A549 (cell line): ENCODE data around the gene DPM3. TPM values are rescaled to one million over a fixed set of nuclear protein-coding genes. Genes with fewer than 3 reads are reported as not detected.
A peak's percentile ranks its signal among the peaks of the same experiment; 100 is the strongest.
"Not testable (repeated sequence)": the region's sequence is repeated elsewhere in the genome, so short reads cannot be mapped to it uniquely, and the experiment has no call there.

ENCODE experiments used
- ATAC-seq, 2 experiments: fragments of 200-7000 bp in 1 of 2; fragments of >200 bp in 1 of 2; cut with Nextera tagmentation in 1 of 2; cut with Tn5 transposase in 1 of 2; 3 replicates each; pipeline versions ENCODE4 v1.8.0 to v1.9.1; 2018 to 2020; ENCODE audit warnings: mild to moderate bottlenecking in 1 of 2, moderate library complexity in 1 of 2
- CTCF ChIA-PET: fragments of 300-600 bp; sonication (Branson Sonifier 250); formaldehyde crosslinking; extraction: SDS; loops from one replicate; lab custom pipeline; 2021; ENCODE audit warnings: antibody characterized with exemption, inconsistent platforms; lab: Yijun Ruan, JAX
- POLR2A ChIA-PET: fragments of 350-600 bp; formaldehyde crosslinking; extraction: SDS; loops from one replicate; lab custom pipeline; 2021; ENCODE audit warnings: antibody characterized with exemption, inconsistent platforms; lab: Yijun Ruan, JAX
- DNase-seq, 2 experiments: peaks; one replicate each; pipeline versions ENCODE4 v3.0.0 to v3.0.0-alpha.2; 2011 to 2016; ENCODE audit warnings: low read depth in 1 of 2, low spot score in 1 of 2
- FAIRE-seq: peaks from 2 replicates; lab custom pipeline; 2011; peaks lifted over from hg19 to GRCh38; lab: Jason Lieb, UNC
- H3K27ac ChIP-seq, 2 experiments: fragments of >200 bp; sonication (Bioruptor Twin); formaldehyde crosslinking; 3 replicates each; pipeline ENCODE4 v1.5.1; 2016 to 2017
- H3K4me1 ChIP-seq: fragments of >200 bp; sonication (Bioruptor Twin); formaldehyde crosslinking; 3 replicates; pipeline ENCODE4 v1.6.1; 2016
- H3K4me2 ChIP-seq: fragments of >200 bp; sonication (Bioruptor Twin); formaldehyde crosslinking; 3 replicates; pipeline ENCODE4 v1.6.1; 2016
- H3K4me3 ChIP-seq: fragments of >200 bp; sonication (Bioruptor Twin); formaldehyde crosslinking; 3 replicates; pipeline ENCODE4 v1.5.1; 2016
- H3K9me3 ChIP-seq: fragments of >200 bp; sonication (Bioruptor Twin); formaldehyde crosslinking; 3 replicates; pipeline ENCODE4 v1.6.1; 2016
- BHLHE40 ChIP-seq: IDR thresholded peaks from 2 replicates; pipeline ENCODE4 v1.6.1; 2012; ENCODE audit warnings: low read depth, low read length, inconsistent platforms
- CHD2 ChIP-seq: fragments of 150-350 bp; IDR thresholded peaks from 2 replicates; pipeline ENCODE4 v1.6.1; 2014; ENCODE audit warnings: low read length; ENCODE audit not compliant: partially characterized antibody
- EHMT2 ChIP-seq: fragments of 200-600 bp; sonication (generic); IDR thresholded peaks from 2 replicates; pipeline ENCODE4 v1.6.1; 2016; ENCODE audit warnings: antibody characterized with exemption, low read depth, mild to moderate bottlenecking, moderate library complexity
- FOSB ChIP-seq: fragments of 250-450 bp; sonication (Bioruptor Pico); IDR thresholded peaks from 2 replicates; pipeline ENCODE4 v1.5.0; 2020; ENCODE audit warnings: mild to moderate bottlenecking, moderate library complexity
- FOSL2 ChIP-seq, 2 experiments: fragments of 450-650 bp in 1 of 2; fragments of >200 bp in 1 of 2; sonication (Bioruptor Twin) in 1 of 2; formaldehyde crosslinking; IDR thresholded peaks; 2 replicates each; pipeline versions ENCODE4 v1.5.0 to v1.6.1; 2016 to 2020; ENCODE audit warnings: mild to moderate bottlenecking in 1 of 2, moderate library complexity in 1 of 2
- HOXB13 ChIP-seq: fragments of 250-450 bp; sonication (Bioruptor Pico); IDR thresholded peaks from 2 replicates; pipeline ENCODE4 v1.5.0; 2020; ENCODE audit warnings: low read depth, mild to moderate bottlenecking, moderate library complexity
- JUNB ChIP-seq: fragments of >200 bp; sonication (Bioruptor Twin); formaldehyde crosslinking; IDR thresholded peaks from 2 replicates; pipeline ENCODE4 v1.6.1; 2016
- NFE2L2 ChIP-seq: fragments of 150-350 bp; conservative IDR thresholded peaks from 2 replicates; pipeline ENCODE4 v1.6.1; 2014; ENCODE audit warnings: low read length
- RAD21 ChIP-seq, 2 experiments: fragments of >200 bp in 1 of 2; sonication (Bioruptor Twin) in 1 of 2; formaldehyde crosslinking in 1 of 2; IDR thresholded peaks in 1 of 2; conservative IDR thresholded peaks in 1 of 2; 2 replicates in 1 of 2; 3 replicates in 1 of 2; pipeline ENCODE4 v1.6.1; 2012 to 2018; ENCODE audit warnings: inconsistent platforms in 1 of 2
- RNF2 ChIP-seq: fragments of 200-600 bp; sonication (generic); IDR thresholded peaks from 2 replicates; pipeline ENCODE4 v1.6.1; 2016; ENCODE audit warnings: low read depth, mild to moderate bottlenecking, antibody characterized with exemption, moderate library complexity, borderline replicate concordance
- TFCP2L1 ChIP-seq: fragments of 250-450 bp; sonication (Bioruptor Pico); IDR thresholded peaks from 2 replicates; pipeline ENCODE4 v1.5.0; 2021; ENCODE audit warnings: mild to moderate bottlenecking
- WGBS: methylation state at CpG from one replicate; pipeline ENCODE4 v1.1.6; 2017; ENCODE audit errors: missing lambda C conversion rate; 5-methylcytosine and 5-hydroxymethylcytosine counted together
- polyA plus RNA-seq, 4 experiments: library from polyadenylated mRNA; depleted of rRNA in 3 of 4; stranded (reverse); fragments of >200 nt; fragmentation: RNase III in 1 of 4; extraction: RNeasy Plus Mini Kit Qiagen cat#74134 plus additional on column Dnase treatment in 1 of 4; gene quantifications; 2 replicates in 3 of 4; 3 replicates in 1 of 4; pipeline ENCODE4 v1.2.3, GENCODE V29; 2011 to 2017
- TF ChIP-seq, protein P1 (sequence below): IDR thresholded peaks from 2 replicates; pipeline ENCODE4 v1.6.1; 2012; ENCODE audit warnings: low read depth, borderline replicate concordance
- TF ChIP-seq, protein P2 (sequence below): fragments of 200-600 bp; sonication (generic); IDR thresholded peaks from 2 replicates; pipeline ENCODE4 v1.6.1; 2016; ENCODE audit warnings: antibody characterized with exemption, mild to moderate bottlenecking, moderate library complexity
- TF ChIP-seq, protein P3 (sequence below): IDR thresholded peaks from 2 replicates; pipeline ENCODE4 v1.6.1; 2012
- TF ChIP-seq, protein P4 (sequence below): fragments of >200 bp; sonication (Bioruptor Twin); formaldehyde crosslinking; IDR thresholded peaks from 3 replicates; pipeline ENCODE4 v1.5.1; 2016
- TF ChIP-seq, protein P5 (sequence below): fragments of >200 bp; sonication (Bioruptor Twin); formaldehyde crosslinking; IDR thresholded peaks from 3 replicates; pipeline ENCODE4 v1.6.1; 2016

DPM3 gene
- polyA plus RNA-seq, 2 of the 4 experiments (the other 2 are of a cell fraction), result 22.8 to 80.3 TPM

DNA sequence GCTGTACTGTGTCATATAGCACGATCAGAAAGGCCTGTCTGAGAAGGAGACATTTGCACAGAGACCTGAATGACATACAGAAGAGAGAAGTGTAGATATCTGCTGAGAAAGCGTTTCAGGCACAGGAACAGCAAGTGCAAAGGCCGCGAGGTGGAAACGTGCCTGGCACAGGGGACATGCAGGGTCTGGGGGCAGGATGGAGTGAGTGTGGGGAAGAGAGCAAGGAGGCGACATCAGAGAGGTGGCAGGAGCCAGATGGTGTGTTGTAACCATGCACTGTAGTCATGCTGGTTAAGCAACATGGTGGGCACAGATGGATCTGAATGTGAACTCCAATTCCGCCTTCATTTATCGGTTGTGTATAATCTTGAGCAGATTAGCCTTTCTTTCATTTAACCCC lies 19.8 kb upstream of the DPM3 start:
- no peak overlapping the region for H3K4me2 ChIP-seq
- WGBS, result 73% methylated on average over 8 of the region's 8 CpGs
- POLR2A ChIA-PET, result no interaction called here
- no peak for DNase-seq
- TF ChIP-seq, protein P1, sequence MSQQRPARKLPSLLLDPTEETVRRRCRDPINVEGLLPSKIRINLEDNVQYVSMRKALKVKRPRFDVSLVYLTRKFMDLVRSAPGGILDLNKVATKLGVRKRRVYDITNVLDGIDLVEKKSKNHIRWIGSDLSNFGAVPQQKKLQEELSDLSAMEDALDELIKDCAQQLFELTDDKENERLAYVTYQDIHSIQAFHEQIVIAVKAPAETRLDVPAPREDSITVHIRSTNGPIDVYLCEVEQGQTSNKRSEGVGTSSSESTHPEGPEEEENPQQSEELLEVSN, result no peak
- no peak for TF ChIP-seq FOSB (CRISPR knock-in tag)
- no peak for TF ChIP-seq JUNB
- TF ChIP-seq, all 56 proteins: peak for 0
- no peak overlapping the region for H3K27ac ChIP-seq
- H3K9me3 ChIP-seq, result no peaks in the 10 kb centered on the region
- ATAC-seq (no peak; a peak in 1 of 6 replicates), FAIRE-seq (no peak)
- CTCF ChIA-PET, result interaction anchor here (0.7 to 10.0 kb wide), 4 partner anchors 8 to 75 kb away, joined by 3 to 75 read pairs (median 5); no protein-coding TSS in a partner anchor
- no peak overlapping the region for H3K4me3 ChIP-seq
- H3K4me1 ChIP-seq, result no peaks in the 10 kb centered on the region

DNA sequence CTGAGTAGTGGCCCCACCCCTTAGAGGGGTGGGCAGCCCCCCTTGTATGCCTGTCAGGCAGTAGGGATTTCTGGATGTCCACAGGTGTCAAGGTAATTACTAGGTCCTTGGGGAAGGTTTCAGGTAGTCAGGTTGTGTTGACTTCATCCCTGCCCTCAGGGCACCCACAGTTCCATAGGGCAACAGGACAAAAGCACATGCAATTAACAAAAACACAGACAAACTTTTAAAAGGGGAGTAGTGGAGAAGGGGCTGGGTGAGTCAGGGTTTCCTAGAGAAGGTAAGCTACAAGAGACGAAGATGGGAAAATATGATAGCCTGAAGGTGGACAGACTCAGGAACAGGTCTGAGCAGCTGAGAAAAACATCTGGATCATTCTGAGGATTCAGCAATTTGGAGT lies 18.7 kb upstream of the DPM3 start:
- H3K27ac ChIP-seq, result no peak overlapping the region
- ChIA-PET CTCF (interaction anchor here (1.0 to 10.0 kb wide), 3 partner anchors 9 to 74 kb away, joined by 3 to 75 read pairs (median 5); no protein-coding TSS in a partner anchor), POLR2A (no interaction called here)
- H3K9me3 ChIP-seq, result no peaks in the 10 kb centered on the region
- no peak for ATAC-seq
- TF ChIP-seq RAD21 (conservative IDR thresholded peaks at IDR 0.05 in 1 of 2, IDR thresholded peaks at IDR 0.05 in 1 of 2), result no peak
- no peaks in the 10 kb centered on the region for H3K4me1 ChIP-seq
- WGBS, result 38% methylated on average over 1 of the region's 1 CpG
- H3K4me2 ChIP-seq, result no peak overlapping the region
- no peak for DNase-seq
- no peak for FAIRE-seq
- no peak overlapping the region for H3K4me3 ChIP-seq

DNA sequence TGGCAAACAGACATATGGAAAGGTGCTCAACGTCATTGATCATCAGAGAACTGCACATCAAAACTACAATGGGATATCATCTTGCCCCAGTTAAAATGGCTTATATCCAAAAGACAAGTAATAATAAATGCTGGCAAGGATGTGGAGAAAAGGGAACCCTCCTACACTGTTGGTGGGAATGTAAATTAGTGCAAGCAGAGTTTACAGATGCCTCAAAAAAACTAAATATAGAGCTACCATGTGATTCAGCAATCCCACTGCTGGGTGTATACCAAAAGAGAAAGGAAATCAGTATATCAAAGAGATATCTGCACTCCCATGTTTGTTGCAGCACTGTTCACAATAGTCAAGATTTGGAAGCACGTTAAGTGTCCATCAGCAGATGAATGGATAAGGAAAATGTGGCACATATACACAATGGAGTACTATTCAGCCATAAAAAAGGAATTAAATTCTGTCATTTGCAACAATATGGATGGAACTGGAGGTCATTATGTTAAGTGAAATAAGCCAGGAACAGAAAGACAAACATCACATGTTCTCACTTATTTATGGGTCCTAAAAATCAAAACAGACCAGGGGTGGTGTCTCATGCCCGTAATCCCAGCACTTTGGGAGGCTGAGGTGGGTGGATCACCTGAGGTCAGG lies 15.8 kb upstream of the DPM3 start:
- FAIRE-seq, H3K4me1 ChIP-seq, H3K9me3 ChIP-seq, POLR2A ChIA-PET, DNase-seq, H3K4me2 ChIP-seq, ATAC-seq, H3K27ac ChIP-seq, H3K4me3 ChIP-seq: not testable (repeated sequence)
- CTCF ChIA-PET, result interaction anchor here (0.9 to 10.0 kb wide), 7 partner anchors 10 to 65 kb away, joined by 3 to 75 read pairs (median 6); partner anchors contain the start of gene KRTCAP2
- WGBS, result 15% methylated on average over 3 of the region's 3 CpGs

DNA sequence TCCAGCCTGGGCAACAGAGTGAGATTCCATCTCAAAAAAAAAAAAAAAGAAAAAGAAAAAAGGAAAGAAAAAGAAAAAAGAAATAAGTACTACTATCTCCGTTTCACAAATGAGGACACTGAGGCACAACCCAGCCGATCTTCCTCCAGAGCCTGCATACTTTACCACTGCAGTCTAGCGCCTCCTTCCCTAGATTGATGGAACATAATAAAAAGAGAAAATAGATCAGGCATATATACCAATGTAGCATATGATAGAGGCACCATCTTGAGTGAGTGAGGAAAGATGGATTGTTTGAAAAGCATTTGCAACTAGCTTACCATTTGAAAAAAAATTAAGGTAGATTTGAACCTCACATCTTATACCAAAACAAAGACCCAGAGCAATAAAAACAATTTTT lies 5.2 kb upstream of the DPM3 start:
- WGBS, result 15% methylated on average over 3 of the region's 3 CpGs
- DNase-seq, result no peak
- CTCF ChIA-PET, result interaction anchor here (0.6 to 11.7 kb wide), 10 partner anchors 10 to 84 kb away, joined by 3 to 79 read pairs (median 4); no protein-coding TSS in a partner anchor
- peak in 1 of 2 experiments; percentile 52; a peak in 1 of 6 replicates for ATAC-seq
- no peak overlapping the region for H3K4me2 ChIP-seq
- no peak for FAIRE-seq
- H3K27ac ChIP-seq, result no peak overlapping the region
- POLR2A ChIA-PET, result no interaction called here
- no peaks in the 10 kb centered on the region for H3K9me3 ChIP-seq
- H3K4me3 ChIP-seq, result no peak overlapping the region
- H3K4me1 ChIP-seq, result no peaks in the 10 kb centered on the region
- TF ChIP-seq FOSL2 (IDR thresholded peaks at IDR 0.05) (no peak), FOSL2 (CRISPR knock-in tag; IDR thresholded peaks at IDR 0.05) (no peak), TFCP2L1 (CRISPR knock-in tag) (no peak), EHMT2 (no peak), NFE2L2 (no peak), CHD2 (no peak), RNF2 (no peak), HOXB13 (CRISPR knock-in tag) (no peak), BHLHE40 (no peak)
- TF ChIP-seq, protein P2, sequence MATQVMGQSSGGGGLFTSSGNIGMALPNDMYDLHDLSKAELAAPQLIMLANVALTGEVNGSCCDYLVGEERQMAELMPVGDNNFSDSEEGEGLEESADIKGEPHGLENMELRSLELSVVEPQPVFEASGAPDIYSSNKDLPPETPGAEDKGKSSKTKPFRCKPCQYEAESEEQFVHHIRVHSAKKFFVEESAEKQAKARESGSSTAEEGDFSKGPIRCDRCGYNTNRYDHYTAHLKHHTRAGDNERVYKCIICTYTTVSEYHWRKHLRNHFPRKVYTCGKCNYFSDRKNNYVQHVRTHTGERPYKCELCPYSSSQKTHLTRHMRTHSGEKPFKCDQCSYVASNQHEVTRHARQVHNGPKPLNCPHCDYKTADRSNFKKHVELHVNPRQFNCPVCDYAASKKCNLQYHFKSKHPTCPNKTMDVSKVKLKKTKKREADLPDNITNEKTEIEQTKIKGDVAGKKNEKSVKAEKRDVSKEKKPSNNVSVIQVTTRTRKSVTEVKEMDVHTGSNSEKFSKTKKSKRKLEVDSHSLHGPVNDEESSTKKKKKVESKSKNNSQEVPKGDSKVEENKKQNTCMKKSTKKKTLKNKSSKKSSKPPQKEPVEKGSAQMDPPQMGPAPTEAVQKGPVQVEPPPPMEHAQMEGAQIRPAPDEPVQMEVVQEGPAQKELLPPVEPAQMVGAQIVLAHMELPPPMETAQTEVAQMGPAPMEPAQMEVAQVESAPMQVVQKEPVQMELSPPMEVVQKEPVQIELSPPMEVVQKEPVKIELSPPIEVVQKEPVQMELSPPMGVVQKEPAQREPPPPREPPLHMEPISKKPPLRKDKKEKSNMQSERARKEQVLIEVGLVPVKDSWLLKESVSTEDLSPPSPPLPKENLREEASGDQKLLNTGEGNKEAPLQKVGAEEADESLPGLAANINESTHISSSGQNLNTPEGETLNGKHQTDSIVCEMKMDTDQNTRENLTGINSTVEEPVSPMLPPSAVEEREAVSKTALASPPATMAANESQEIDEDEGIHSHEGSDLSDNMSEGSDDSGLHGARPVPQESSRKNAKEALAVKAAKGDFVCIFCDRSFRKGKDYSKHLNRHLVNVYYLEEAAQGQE, result no peak
- TF ChIP-seq, protein P3, sequence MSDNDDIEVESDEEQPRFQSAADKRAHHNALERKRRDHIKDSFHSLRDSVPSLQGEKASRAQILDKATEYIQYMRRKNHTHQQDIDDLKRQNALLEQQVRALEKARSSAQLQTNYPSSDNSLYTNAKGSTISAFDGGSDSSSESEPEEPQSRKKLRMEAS, result no peak
- TF ChIP-seq, protein P4, sequence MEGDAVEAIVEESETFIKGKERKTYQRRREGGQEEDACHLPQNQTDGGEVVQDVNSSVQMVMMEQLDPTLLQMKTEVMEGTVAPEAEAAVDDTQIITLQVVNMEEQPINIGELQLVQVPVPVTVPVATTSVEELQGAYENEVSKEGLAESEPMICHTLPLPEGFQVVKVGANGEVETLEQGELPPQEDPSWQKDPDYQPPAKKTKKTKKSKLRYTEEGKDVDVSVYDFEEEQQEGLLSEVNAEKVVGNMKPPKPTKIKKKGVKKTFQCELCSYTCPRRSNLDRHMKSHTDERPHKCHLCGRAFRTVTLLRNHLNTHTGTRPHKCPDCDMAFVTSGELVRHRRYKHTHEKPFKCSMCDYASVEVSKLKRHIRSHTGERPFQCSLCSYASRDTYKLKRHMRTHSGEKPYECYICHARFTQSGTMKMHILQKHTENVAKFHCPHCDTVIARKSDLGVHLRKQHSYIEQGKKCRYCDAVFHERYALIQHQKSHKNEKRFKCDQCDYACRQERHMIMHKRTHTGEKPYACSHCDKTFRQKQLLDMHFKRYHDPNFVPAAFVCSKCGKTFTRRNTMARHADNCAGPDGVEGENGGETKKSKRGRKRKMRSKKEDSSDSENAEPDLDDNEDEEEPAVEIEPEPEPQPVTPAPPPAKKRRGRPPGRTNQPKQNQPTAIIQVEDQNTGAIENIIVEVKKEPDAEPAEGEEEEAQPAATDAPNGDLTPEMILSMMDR, result no peak
- TF ChIP-seq, protein P1, result no peak
- TF ChIP-seq, protein P5, sequence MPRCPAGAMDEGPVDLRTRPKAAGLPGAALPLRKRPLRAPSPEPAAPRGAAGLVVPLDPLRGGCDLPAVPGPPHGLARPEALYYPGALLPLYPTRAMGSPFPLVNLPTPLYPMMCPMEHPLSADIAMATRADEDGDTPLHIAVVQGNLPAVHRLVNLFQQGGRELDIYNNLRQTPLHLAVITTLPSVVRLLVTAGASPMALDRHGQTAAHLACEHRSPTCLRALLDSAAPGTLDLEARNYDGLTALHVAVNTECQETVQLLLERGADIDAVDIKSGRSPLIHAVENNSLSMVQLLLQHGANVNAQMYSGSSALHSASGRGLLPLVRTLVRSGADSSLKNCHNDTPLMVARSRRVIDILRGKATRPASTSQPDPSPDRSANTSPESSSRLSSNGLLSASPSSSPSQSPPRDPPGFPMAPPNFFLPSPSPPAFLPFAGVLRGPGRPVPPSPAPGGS, result no peak
